Common myeloid progenitor, CD34-positive (primary cell): ENCODE measurements around the gene ARFGAP2.

ENCODE experiments used
- CTCF ChIA-PET: fragments of 350-600 bp; sonication (Branson Sonifier 250); formaldehyde crosslinking; loops from one replicate; lab custom pipeline; 2021; ENCODE audit warnings: antibody characterized with exemption; lab: Charles Lee
- POLR2A ChIA-PET: fragments of 350-600 bp; sonication (Branson Sonifier 250); formaldehyde crosslinking; loops from one replicate; lab custom pipeline; 2021; ENCODE audit warnings: antibody characterized with exemption; lab: Charles Lee
- DNase-seq, 3 donors: peaks; one replicate each; pipeline versions ENCODE4 v3.0.0 to v3.0.0-alpha.2; 2013
- H3K27ac ChIP-seq, 2 experiments: 1 replicate in 1 of 2; 2 replicates in 1 of 2; pipeline ENCODE4 v1.7.0; 2013; ENCODE audit warnings: inconsistent platforms in 2 of 2, low read length in 2 of 2, mild to moderate bottlenecking in 2 of 2, low read depth in 1 of 2, moderate library complexity in 1 of 2; ENCODE audit not compliant: severe bottlenecking in 2 of 2, insufficient read depth in 1 of 2, poor library complexity in 1 of 2
- H3K27me3 ChIP-seq, 5 experiments: replicated peaks in 2 of 5; 1 replicate in 3 of 5; 2 replicates in 2 of 5; pipeline versions ENCODE4 v1.6.1 to v1.7.0; 2013; ENCODE audit warnings: low read length in 4 of 5, mild to moderate bottlenecking in 2 of 5, moderate library complexity in 2 of 5, inconsistent platforms in 1 of 5; ENCODE audit not compliant: insufficient read depth in 5 of 5, control insufficient read depth in 4 of 5
- H3K36me3 ChIP-seq, 4 experiments: 1 replicate in 2 of 4; 2 replicates in 2 of 4; pipeline versions ENCODE4 v1.6.1 to v1.7.0; 2013; ENCODE audit warnings: low read length in 3 of 4, control low read depth in 1 of 4, mild to moderate bottlenecking in 1 of 4; ENCODE audit not compliant: control insufficient read depth in 4 of 4, insufficient read depth in 4 of 4
- H3K4me1 ChIP-seq, 4 experiments: 1 replicate in 3 of 4; 2 replicates in 1 of 4; pipeline versions ENCODE4 v1.6.1 to v1.7.1; 2013; ENCODE audit warnings: low read length in 3 of 4, mild to moderate bottlenecking in 3 of 4, control low read depth in 1 of 4, inconsistent platforms in 1 of 4, moderate library complexity in 1 of 4; ENCODE audit not compliant: control insufficient read depth in 4 of 4, insufficient read depth in 4 of 4; ENCODE audit errors: control extremely low read depth in 1 of 4
- H3K4me3 ChIP-seq, 7 experiments: 1 replicate in 4 of 7; 2 replicates in 3 of 7; pipeline versions ENCODE4 v1.5.1 to v1.7.0; 2013; ENCODE audit warnings: mild to moderate bottlenecking in 7 of 7, low read length in 6 of 7, moderate library complexity in 6 of 7, inconsistent platforms in 2 of 7, low read depth in 2 of 7, control low read depth in 1 of 7; ENCODE audit not compliant: insufficient read depth in 4 of 7, control insufficient read depth in 1 of 7; ENCODE audit errors: extremely low read depth in 1 of 7
- H3K9me3 ChIP-seq, 5 experiments: 1 replicate in 4 of 5; 2 replicates in 1 of 5; pipeline versions ENCODE4 v1.6.1 to v1.7.1; 2013; ENCODE audit warnings: low read length in 4 of 5, mild to moderate bottlenecking in 2 of 5, inconsistent platforms in 1 of 5, low read depth in 1 of 5, moderate library complexity in 1 of 5; ENCODE audit not compliant: control insufficient read depth in 4 of 5, insufficient read depth in 2 of 5; ENCODE audit errors: control extremely low read depth in 1 of 5
- WGBS: methylation state at CpG from one replicate; pipeline ENCODE4 v1.1.5; 2013; ENCODE audit not compliant: insufficient coverage; 5-methylcytosine and 5-hydroxymethylcytosine counted together

The ARFGAP2 gene

GRCh38 chr11:47187723-47188122 lies 11.0 kb upstream of the ARFGAP2 start:
- POLR2A ChIA-PET = interaction anchor here (1.2 kb wide), 1 partner anchor 70 kb away, joined by 3 read pairs; the partner anchor contains the start of gene NR1H3
- CTCF ChIA-PET = interaction anchor here (0.6 to 3.0 kb wide), 10 partner anchors 9 to 334 kb away, joined by 3 to 38 read pairs (median 4); partner anchors contain the start of genes ACP2, ARFGAP2 and NR1H3
- WGBS = 67% methylated on average over 4 of the region's 5 CpGs
- H3K36me3 ChIP-seq = no peaks in the 10 kb centered on the region
- no peak for DNase-seq
- no peak overlapping the region for H3K27ac ChIP-seq
- H3K9me3 ChIP-seq = no peaks in the 10 kb centered on the region
- peaks cover 0 to 50% (median 15%) of the 10 kb centered on the region in 5 experiments for H3K27me3 ChIP-seq
- H3K4me3 ChIP-seq = peak overlapping the region in 6 of 7 experiments; percentile 48 to 75 (median 62)
- peaks cover 0 to 27% (median 22%) of the 10 kb centered on the region in 4 experiments for H3K4me1 ChIP-seq

- no peaks in the 10 kb centered on the region for H3K36me3 ChIP-seq
- peak overlapping the region in 6 of 7 experiments; percentile 48 to 75 (median 62) for H3K4me3 ChIP-seq
- CTCF ChIA-PET = interaction anchor here (0.8 to 3.0 kb wide), 10 partner anchors 9 to 163 kb away, joined by 3 to 38 read pairs (median 4); partner anchors contain the start of genes ACP2, ARFGAP2 and NR1H3
- under 1% methylated on average over 41 of the region's 63 CpGs for WGBS
- POLR2A ChIA-PET = interaction anchor here (0.5 to 1.2 kb wide), 3 partner anchors 71 to 621 kb away, joined by 3 to 6 read pairs (median 4); partner anchors contain the start of gene NR1H3
- H3K27me3 ChIP-seq = peaks cover 0 to 50% (median 15%) of the 10 kb centered on the region in 5 experiments
- peaks cover 0 to 27% (median 22%) of the 10 kb centered on the region in 4 experiments for H3K4me1 ChIP-seq
- no peaks in the 10 kb centered on the region for H3K9me3 ChIP-seq
- H3K27ac ChIP-seq = no peak overlapping the region
- DNase-seq = peak in 2 of 3 donors; percentile 68 to 72
Measured at GRCh38 chr11:47186700-47187695, 10.3 kb upstream of the ARFGAP2 start.

GRCh38 chr11:47186076-47186699 lies 9.5 kb upstream of the ARFGAP2 start, which contains the start of gene PACSIN3:
Gene PACSIN3, minus strand, starts transcription at chr11:47186434. Its CDS starts 3,707 bp downstream, at chr11:47182727.
- H3K4me3 ChIP-seq = peak within 1 kb of the TSS; percentile 25 to 75 (median 62)
- H3K4me1 ChIP-seq = peaks cover 0 to 27% (median 22%) of the 10 kb centered on the region in 4 experiments
- H3K27me3 ChIP-seq = peaks cover 0 to 50% (median 15%) of the 10 kb centered on the region in 5 experiments
- CTCF ChIA-PET = interaction anchor here (1.5 to 3.0 kb wide), 3 partner anchors 8 to 19 kb away, joined by 4 to 38 read pairs (median 5); partner anchors contain the start of gene ARFGAP2
- H3K27ac ChIP-seq = no peak within 1 kb of the TSS
- POLR2A ChIA-PET = interaction anchor here (0.6 kb wide), 1 partner anchor 87 kb away, joined by 6 read pairs; no protein-coding TSS in a partner anchor
- no peaks in the 10 kb centered on the region for H3K36me3 ChIP-seq
- peak in 2 of 3 donors; percentile 45 to 60 for DNase-seq
- whole genome bisulfite sequencing = under 1% methylated on average over 73 of the region's 80 CpGs
- H3K9me3 ChIP-seq = no peaks in the 10 kb centered on the region

GRCh38 chr11:47185305-47186075 lies 8.8 kb upstream of the ARFGAP2 start:
- ChIA-PET CTCF (interaction anchor here (0.8 to 1.8 kb wide), 7 partner anchors 11 to 85 kb away, joined by 3 to 5 read pairs (median 3); partner anchors contain the start of gene ACP2), POLR2A (interaction anchor here (0.6 kb wide), 1 partner anchor 72 kb away, joined by 3 read pairs; the partner anchor contains the start of gene NR1H3)
- 21% methylated on average over 46 of the region's 50 CpGs for WGBS
- peak overlapping the region in 6 of 7 experiments; percentile 39 to 75 (median 59) for H3K4me3 ChIP-seq
- peaks cover 0 to 27% (median 22%) of the 10 kb centered on the region in 4 experiments for H3K4me1 ChIP-seq
- H3K27ac ChIP-seq = no peak overlapping the region
- peak in 2 of 3 donors; percentile 23 to 40 for DNase-seq
- H3K36me3 ChIP-seq = no peaks in the 10 kb centered on the region
- peaks cover 0 to 50% (median 15%) of the 10 kb centered on the region in 5 experiments for H3K27me3 ChIP-seq
- no peaks in the 10 kb centered on the region for H3K9me3 ChIP-seq

GRCh38 chr11:47184711-47185304 lies 8.1 kb upstream of the ARFGAP2 start:
- CTCF ChIA-PET = interaction anchor here (0.8 to 1.8 kb wide), 8 partner anchors 12 to 86 kb away, joined by 3 to 5 read pairs (median 3); partner anchors contain the start of gene ACP2
- Histone ChIP-seq H3K4me3 (no peak overlapping the region), H3K4me1 (peaks cover 0 to 27% (median 22%) of the 10 kb centered on the region in 4 experiments), H3K9me3 (no peaks in the 10 kb centered on the region), H3K27me3 (peaks cover 0 to 50% (median 15%) of the 10 kb centered on the region in 5 experiments), H3K36me3 (no peaks in the 10 kb centered on the region), H3K27ac (no peak overlapping the region)
- POLR2A ChIA-PET = interaction anchor here (0.6 kb wide), 1 partner anchor 73 kb away, joined by 3 read pairs; the partner anchor contains the start of gene NR1H3
- DNase-seq = no peak
- 92% methylated on average over 10 of the region's 13 CpGs for WGBS
